HuH-7 (cell line): ENCODE measurements around the gene PARD6B.
"Not testable (repeated sequence)": the region's sequence is repeated elsewhere in the genome, so short reads cannot be mapped to it uniquely, and the experiment has no call there.

Source experiments
- DNase-seq: peaks from one replicate; pipeline ENCODE4 v3.0.0; 2011; ENCODE audit warnings: low spot score

Gene PARD6B

DNA sequence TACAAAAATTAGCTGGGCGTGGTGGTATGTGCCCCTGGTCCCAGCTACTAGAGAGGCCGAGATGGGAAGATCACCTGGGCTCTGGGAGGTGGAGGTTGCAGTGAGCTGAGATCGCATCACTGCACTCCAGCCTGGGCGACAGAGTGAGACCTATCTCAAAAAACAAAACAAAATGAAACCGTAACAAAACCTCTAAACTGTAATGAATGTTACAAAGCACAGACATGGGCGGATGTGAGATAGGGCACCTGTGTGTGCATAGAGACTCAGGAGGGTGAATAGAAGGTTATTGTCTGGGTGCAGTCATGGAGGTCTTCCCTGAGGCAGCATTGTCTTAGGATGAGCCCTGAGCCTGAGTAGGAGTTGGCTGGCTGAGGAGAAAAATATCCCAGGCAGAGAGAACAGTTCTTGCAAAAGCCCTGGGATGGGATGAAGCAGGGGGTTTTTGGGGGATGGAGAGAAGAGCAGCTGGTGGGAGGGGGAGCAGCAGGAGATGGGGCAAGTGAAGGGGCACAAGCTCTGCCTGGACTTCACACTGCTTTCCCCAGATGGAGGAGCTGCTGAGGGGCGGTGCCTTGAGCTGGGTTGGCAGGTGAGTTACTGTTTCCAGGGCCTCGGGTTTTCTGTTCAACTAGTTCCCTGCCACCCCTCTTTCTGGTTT is 68.6 kb downstream of the PARD6B start:
- no peak for DNase-seq

DNA sequence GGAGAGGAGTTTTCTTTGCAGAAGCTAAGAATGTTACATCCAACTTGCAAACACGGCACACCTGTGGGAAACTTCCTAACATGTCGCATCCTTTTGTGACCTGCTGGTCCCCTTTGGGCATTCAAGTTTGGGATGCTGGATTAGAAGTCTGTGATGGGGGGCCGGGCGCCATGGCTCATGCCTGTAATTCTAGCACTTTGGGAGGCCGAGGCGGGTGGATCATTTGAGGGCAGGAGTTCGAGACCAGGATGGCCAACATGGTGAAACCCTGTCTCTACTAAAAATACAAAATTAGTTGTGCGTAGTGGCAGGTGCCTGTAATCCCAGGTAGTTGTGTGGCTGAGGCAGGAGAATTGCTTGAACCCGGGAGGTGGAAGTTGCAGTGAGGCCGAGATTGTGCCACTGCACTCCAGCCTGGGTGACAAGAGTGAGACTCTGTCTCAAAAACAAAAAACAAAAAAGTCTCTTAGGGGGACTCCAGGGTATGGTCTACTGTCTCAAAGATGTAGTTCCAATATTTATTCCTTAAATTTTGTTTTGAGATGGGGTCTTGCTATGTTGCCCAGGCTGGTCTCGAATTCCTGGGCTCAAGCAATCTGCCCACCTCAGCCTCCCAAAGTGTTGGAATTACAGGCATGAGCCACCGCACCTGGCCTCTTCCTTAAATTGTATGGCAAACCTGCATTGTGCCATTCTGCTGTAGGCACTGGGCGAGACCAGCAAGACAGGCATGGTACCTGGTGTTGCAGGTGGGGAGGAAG is 69.8 kb downstream of the PARD6B start:
- not testable (repeated sequence) for DNase-seq

- DNase-seq = no peak
These were observed 70.4 kb downstream of the PARD6B start for GRCh38 chr20:50801747-50802125.

GRCh38 chr20:50802289-50802688 is 70.9 kb downstream of the PARD6B start:
- DNase-seq = no peak

GRCh38 chr20:50804437-50805348 is 73.3 kb downstream of the PARD6B start:
- no peak for DNase-seq

DNA sequence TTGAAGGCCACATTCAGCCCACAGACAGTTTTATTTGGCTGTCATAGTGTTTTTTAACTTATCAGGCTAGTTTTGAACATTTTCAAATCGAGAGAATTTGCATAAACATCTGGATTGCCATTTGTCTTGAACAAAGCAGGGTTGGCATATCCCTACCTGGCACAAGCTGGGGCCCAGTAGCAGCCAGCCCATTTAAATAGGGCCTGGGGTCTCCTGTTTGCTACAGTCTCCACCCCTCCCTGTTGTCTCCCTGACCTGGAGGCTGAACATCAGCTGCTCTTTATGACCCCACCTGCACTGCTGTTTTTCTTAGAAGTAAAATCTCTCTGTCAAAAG is 73.9 kb downstream of the PARD6B start:
- DNase-seq = no peak

DNA sequence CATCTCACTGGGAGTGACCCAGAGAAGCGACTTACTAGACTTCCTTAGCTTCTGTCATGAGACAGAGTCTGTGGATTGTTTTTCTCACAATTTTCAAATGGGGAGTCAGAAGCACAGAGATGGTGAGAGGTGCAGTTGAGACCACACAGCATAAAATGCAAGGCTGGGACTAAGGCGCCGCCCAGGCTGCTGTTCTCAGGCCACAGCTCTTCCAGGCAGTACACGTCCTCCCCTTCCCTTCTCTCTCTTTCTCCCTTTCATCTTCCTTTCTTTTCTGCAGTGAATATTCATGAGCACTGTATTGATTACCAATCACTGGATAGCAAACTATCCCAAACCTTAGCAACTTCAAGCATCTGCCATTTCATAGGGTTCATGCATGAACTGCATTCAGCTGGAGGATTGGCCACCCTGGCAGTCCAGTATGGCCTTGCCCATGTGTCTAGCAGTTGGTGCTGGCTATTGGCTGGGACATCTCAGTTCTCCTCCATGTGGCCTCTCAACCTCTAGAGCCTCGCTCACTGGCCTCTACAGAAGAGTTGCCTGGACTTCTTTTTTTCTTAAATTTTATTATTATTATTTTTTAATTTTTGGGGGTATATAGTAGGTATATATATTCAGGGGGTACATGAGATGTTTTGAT is 74.9 kb downstream of the PARD6B start:
- DNase-seq = no peak
